ENCODE measurements around the gene BRD8. TPM values are rescaled to one million over a fixed set of nuclear protein-coding genes. Genes with fewer than 3 reads are reported as not detected.

BRD8 gene
- total and polyA plus RNA-seq, 9 of the 15 experiments (the other 6 are each of a cell fraction or from before 2014, with no cell fraction given) = 54.6 to 163 (median 87.0) TPM

DNA sequence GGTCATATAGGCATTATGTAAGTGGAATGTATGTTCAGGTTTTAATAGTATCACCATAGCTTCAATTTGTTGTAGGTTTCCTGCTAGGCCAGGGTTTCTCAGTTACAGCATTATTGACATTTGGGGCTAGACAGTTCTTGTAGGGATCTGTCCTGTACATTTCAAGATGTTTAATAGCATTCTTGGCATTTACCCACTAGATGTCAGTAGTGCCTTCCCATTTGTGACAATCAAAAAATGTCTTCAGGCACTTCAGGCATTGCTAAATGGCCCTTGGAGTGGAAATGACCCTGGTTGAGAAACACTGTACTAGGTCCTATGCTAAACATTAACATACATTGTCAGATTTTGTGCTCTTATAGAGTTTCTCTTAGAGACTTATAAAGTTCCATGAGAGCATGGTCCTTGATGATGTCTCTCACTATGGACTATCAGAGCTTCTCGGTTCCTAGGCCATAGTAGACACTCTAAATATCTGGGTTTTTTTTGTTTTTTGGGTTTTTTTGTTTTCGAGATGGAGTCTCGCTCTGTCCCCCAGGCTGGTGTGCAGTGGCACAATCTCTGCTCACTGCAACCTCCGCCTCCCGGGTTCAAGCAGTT lies 1.9 kb upstream of the BRD8 start (continued):
- TF ChIP-seq, protein P1, sequence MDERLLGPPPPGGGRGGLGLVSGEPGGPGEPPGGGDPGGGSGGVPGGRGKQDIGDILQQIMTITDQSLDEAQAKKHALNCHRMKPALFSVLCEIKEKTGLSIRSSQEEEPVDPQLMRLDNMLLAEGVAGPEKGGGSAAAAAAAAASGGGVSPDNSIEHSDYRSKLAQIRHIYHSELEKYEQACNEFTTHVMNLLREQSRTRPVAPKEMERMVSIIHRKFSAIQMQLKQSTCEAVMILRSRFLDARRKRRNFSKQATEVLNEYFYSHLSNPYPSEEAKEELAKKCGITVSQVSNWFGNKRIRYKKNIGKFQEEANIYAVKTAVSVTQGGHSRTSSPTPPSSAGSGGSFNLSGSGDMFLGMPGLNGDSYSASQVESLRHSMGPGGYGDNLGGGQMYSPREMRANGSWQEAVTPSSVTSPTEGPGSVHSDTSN (CRISPR knock-in tag; IDR thresholded peaks at IDR 0.05; ENCODE audit: low read depth) = no peak
- TF ChIP-seq, protein P1 (tag; conservative IDR thresholded peaks at IDR 0.05; ENCODE audit: low read depth) = 0 out of 2 replicates have a peak, but pooled peaks have one; percentile 29
- TF ChIP-seq TEAD4 (IDR thresholded peaks at IDR 0.05; ENCODE audit: low read length) (peak; percentile 64), TEAD4 (CRISPR knock-in tag; IDR thresholded peaks at IDR 0.05; ENCODE audit: borderline replicate concordance) (no peak), ZNF212 (CRISPR knock-in tag; IDR thresholded peaks at IDR 0.05) (no peak), SP1 (CRISPR knock-in tag; IDR thresholded peaks at IDR 0.05) (peak; percentile 40; the same call in 1 of the 2 replicates), SIN3A (IDR thresholded peaks at IDR 0.05; ENCODE audit: borderline replicate concordance in 2 of 2, control insufficient read depth in 1 of 2, low read depth in 2 of 2, low read length in 2 of 2) (0 out of 4 replicates have a peak, but pooled peaks of 1 of the 2 experiments have one; percentile 3), RB1 (IDR thresholded peaks at IDR 0.05; ENCODE audit: low read depth) (0 out of 2 replicates have a peak, but pooled peaks have one; percentile 33), RAD21 (CRISPR knock-in tag; conservative IDR thresholded peaks at IDR 0.05 in 1 of 2, IDR thresholded peaks at IDR 0.05 in 1 of 2) (peak; percentile 83 to 84), KLF1 (tag; IDR thresholded peaks at IDR 0.05) (no peak), MEIS2 (IDR thresholded peaks at IDR 0.05; ENCODE audit: partially characterized antibody) (peak; percentile 43)
- TF ChIP-seq, protein P2, sequence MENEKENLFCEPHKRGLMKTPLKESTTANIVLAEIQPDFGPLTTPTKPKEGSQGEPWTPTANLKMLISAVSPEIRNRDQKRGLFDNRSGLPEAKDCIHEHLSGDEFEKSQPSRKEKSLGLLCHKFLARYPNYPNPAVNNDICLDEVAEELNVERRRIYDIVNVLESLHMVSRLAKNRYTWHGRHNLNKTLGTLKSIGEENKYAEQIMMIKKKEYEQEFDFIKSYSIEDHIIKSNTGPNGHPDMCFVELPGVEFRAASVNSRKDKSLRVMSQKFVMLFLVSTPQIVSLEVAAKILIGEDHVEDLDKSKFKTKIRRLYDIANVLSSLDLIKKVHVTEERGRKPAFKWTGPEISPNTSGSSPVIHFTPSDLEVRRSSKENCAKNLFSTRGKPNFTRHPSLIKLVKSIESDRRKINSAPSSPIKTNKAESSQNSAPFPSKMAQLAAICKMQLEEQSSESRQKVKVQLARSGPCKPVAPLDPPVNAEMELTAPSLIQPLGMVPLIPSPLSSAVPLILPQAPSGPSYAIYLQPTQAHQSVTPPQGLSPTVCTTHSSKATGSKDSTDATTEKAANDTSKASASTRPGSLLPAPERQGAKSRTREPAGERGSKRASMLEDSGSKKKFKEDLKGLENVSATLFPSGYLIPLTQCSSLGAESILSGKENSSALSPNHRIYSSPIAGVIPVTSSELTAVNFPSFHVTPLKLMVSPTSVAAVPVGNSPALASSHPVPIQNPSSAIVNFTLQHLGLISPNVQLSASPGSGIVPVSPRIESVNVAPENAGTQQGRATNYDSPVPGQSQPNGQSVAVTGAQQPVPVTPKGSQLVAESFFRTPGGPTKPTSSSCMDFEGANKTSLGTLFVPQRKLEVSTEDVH (IDR thresholded peaks at IDR 0.05; ENCODE audit: low read depth, partially characterized antibody) = peak; percentile 23
- TF ChIP-seq, protein P3, sequence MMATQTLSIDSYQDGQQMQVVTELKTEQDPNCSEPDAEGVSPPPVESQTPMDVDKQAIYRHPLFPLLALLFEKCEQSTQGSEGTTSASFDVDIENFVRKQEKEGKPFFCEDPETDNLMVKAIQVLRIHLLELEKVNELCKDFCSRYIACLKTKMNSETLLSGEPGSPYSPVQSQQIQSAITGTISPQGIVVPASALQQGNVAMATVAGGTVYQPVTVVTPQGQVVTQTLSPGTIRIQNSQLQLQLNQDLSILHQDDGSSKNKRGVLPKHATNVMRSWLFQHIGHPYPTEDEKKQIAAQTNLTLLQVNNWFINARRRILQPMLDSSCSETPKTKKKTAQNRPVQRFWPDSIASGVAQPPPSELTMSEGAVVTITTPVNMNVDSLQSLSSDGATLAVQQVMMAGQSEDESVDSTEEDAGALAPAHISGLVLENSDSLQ (IDR thresholded peaks at IDR 0.05) = peak; percentile 55; the same call in 1 of the 2 replicates
- TF ChIP-seq, protein P4, sequence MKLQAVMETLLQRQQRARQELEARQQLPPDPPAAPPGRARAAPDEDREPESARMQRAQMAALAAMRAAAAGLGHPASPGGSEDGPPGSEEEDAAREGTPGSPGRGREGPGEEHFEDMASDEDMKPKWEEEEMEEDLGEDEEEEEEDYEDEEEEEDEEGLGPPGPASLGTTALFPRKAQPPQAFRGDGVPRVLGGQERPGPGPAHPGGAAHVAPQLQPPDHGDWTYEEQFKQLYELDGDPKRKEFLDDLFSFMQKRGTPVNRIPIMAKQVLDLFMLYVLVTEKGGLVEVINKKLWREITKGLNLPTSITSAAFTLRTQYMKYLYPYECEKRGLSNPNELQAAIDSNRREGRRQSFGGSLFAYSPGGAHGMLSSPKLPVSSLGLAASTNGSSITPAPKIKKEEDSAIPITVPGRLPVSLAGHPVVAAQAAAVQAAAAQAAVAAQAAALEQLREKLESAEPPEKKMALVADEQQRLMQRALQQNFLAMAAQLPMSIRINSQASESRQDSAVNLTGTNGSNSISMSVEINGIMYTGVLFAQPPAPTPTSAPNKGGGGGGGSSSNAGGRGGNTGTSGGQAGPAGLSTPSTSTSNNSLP (IDR thresholded peaks at IDR 0.05; ENCODE audit: borderline replicate concordance, low read depth, low read length) = peak; percentile 99

Measured in K562 (cell line).